ENCODE measurements around the gene PCDH17.

DNA sequence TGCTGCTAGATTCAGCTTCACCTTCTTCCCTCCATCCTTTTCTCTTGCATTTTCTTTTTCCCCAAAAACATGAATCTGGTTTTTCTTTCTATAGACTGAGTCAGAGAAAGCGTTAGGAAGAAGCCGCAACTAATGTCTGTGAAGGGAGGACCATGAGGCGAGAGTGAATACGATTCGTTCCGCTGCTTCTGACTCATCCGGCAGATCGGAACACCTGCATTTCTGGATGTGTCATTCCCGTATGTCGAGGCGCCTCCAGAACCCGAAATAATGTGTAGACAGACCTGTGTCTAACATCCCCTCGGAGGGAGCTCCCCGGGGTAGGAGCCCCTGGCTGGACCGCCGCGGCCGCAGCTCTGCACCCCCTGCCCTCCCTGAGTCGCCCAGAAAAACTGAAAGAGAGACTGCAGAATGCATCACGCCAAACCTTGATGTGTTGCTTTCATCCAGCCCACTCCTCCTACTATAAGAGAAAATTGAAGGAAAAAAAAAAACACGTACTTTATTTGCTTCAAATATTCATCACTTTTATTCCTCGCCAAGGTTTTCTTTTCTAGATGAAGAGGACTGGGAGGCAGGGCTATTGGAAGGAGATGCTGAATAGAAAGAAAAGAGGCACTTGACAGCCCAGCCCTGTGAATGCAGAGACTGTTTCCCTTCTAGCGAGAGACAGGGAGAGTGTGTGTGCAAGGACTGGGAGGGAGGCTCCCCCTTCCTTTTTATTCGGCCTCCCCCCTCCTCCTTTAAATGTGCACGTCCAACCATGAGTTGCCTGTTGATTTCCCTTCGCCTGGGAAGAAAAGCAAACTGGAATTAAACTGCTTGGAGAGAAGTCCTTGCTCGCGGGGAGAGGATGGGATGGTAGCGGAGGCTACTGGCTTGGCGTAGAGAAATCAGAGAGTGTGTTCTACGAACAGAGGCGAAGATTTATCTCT is 616 bp upstream of the PCDH17 start:
- no peak for TF ChIP-seq POLR2A (IDR thresholded peaks at IDR 0.05; ENCODE audit: low read depth, low read length)
- TF ChIP-seq, protein P1, sequence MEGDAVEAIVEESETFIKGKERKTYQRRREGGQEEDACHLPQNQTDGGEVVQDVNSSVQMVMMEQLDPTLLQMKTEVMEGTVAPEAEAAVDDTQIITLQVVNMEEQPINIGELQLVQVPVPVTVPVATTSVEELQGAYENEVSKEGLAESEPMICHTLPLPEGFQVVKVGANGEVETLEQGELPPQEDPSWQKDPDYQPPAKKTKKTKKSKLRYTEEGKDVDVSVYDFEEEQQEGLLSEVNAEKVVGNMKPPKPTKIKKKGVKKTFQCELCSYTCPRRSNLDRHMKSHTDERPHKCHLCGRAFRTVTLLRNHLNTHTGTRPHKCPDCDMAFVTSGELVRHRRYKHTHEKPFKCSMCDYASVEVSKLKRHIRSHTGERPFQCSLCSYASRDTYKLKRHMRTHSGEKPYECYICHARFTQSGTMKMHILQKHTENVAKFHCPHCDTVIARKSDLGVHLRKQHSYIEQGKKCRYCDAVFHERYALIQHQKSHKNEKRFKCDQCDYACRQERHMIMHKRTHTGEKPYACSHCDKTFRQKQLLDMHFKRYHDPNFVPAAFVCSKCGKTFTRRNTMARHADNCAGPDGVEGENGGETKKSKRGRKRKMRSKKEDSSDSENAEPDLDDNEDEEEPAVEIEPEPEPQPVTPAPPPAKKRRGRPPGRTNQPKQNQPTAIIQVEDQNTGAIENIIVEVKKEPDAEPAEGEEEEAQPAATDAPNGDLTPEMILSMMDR (IDR thresholded peaks at IDR 0.05 in 2 of 3, conservative IDR thresholded peaks at IDR 0.05 in 1 of 3; ENCODE audit: control insufficient read depth in 2 of 3, extremely low read depth in 1 of 3, insufficient read depth in 1 of 3, low read depth in 3 of 3, low read length in 3 of 3) = no peak
- TF ChIP-seq, protein P2, sequence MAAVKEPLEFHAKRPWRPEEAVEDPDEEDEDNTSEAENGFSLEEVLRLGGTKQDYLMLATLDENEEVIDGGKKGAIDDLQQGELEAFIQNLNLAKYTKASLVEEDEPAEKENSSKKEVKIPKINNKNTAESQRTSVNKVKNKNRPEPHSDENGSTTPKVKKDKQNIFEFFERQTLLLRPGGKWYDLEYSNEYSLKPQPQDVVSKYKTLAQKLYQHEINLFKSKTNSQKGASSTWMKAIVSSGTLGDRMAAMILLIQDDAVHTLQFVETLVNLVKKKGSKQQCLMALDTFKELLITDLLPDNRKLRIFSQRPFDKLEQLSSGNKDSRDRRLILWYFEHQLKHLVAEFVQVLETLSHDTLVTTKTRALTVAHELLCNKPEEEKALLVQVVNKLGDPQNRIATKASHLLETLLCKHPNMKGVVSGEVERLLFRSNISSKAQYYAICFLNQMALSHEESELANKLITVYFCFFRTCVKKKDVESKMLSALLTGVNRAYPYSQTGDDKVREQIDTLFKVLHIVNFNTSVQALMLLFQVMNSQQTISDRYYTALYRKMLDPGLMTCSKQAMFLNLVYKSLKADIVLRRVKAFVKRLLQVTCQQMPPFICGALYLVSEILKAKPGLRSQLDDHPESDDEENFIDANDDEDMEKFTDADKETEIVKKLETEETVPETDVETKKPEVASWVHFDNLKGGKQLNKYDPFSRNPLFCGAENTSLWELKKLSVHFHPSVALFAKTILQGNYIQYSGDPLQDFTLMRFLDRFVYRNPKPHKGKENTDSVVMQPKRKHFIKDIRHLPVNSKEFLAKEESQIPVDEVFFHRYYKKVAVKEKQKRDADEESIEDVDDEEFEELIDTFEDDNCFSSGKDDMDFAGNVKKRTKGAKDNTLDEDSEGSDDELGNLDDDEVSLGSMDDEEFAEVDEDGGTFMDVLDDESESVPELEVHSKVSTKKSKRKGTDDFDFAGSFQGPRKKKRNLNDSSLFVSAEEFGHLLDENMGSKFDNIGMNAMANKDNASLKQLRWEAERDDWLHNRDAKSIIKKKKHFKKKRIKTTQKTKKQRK (IDR thresholded peaks at IDR 0.05; ENCODE audit: low read depth, low read length) = no peak
- no peak for TF ChIP-seq NR2F1 (conservative IDR thresholded peaks at IDR 0.05)
- TF ChIP-seq, protein P3, sequence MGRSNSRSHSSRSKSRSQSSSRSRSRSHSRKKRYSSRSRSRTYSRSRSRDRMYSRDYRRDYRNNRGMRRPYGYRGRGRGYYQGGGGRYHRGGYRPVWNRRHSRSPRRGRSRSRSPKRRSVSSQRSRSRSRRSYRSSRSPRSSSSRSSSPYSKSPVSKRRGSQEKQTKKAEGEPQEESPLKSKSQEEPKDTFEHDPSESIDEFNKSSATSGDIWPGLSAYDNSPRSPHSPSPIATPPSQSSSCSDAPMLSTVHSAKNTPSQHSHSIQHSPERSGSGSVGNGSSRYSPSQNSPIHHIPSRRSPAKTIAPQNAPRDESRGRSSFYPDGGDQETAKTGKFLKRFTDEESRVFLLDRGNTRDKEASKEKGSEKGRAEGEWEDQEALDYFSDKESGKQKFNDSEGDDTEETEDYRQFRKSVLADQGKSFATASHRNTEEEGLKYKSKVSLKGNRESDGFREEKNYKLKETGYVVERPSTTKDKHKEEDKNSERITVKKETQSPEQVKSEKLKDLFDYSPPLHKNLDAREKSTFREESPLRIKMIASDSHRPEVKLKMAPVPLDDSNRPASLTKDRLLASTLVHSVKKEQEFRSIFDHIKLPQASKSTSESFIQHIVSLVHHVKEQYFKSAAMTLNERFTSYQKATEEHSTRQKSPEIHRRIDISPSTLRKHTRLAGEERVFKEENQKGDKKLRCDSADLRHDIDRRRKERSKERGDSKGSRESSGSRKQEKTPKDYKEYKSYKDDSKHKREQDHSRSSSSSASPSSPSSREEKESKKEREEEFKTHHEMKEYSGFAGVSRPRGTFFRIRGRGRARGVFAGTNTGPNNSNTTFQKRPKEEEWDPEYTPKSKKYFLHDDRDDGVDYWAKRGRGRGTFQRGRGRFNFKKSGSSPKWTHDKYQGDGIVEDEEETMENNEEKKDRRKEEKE (IDR thresholded peaks at IDR 0.05) = no peak
- TF ChIP-seq, protein P4, sequence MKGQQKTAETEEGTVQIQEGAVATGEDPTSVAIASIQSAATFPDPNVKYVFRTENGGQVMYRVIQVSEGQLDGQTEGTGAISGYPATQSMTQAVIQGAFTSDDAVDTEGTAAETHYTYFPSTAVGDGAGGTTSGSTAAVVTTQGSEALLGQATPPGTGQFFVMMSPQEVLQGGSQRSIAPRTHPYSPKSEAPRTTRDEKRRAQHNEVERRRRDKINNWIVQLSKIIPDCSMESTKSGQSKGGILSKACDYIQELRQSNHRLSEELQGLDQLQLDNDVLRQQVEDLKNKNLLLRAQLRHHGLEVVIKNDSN (IDR thresholded peaks at IDR 0.05; ENCODE audit: borderline replicate concordance, extremely low read length, insufficient read depth, low read depth, low read length) = no peak
- TF ChIP-seq, protein P5, sequence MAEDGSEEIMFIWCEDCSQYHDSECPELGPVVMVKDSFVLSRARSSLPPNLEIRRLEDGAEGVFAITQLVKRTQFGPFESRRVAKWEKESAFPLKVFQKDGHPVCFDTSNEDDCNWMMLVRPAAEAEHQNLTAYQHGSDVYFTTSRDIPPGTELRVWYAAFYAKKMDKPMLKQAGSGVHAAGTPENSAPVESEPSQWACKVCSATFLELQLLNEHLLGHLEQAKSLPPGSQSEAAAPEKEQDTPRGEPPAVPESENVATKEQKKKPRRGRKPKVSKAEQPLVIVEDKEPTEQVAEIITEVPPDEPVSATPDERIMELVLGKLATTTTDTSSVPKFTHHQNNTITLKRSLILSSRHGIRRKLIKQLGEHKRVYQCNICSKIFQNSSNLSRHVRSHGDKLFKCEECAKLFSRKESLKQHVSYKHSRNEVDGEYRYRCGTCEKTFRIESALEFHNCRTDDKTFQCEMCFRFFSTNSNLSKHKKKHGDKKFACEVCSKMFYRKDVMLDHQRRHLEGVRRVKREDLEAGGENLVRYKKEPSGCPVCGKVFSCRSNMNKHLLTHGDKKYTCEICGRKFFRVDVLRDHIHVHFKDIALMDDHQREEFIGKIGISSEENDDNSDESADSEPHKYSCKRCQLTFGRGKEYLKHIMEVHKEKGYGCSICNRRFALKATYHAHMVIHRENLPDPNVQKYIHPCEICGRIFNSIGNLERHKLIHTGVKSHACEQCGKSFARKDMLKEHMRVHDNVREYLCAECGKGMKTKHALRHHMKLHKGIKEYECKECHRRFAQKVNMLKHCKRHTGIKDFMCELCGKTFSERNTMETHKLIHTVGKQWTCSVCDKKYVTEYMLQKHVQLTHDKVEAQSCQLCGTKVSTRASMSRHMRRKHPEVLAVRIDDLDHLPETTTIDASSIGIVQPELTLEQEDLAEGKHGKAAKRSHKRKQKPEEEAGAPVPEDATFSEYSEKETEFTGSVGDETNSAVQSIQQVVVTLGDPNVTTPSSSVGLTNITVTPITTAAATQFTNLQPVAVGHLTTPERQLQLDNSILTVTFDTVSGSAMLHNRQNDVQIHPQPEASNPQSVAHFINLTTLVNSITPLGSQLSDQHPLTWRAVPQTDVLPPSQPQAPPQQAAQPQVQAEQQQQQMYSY (CRISPR knock-in tag; IDR thresholded peaks at IDR 0.05) = no peak
- TF ChIP-seq, protein P6, sequence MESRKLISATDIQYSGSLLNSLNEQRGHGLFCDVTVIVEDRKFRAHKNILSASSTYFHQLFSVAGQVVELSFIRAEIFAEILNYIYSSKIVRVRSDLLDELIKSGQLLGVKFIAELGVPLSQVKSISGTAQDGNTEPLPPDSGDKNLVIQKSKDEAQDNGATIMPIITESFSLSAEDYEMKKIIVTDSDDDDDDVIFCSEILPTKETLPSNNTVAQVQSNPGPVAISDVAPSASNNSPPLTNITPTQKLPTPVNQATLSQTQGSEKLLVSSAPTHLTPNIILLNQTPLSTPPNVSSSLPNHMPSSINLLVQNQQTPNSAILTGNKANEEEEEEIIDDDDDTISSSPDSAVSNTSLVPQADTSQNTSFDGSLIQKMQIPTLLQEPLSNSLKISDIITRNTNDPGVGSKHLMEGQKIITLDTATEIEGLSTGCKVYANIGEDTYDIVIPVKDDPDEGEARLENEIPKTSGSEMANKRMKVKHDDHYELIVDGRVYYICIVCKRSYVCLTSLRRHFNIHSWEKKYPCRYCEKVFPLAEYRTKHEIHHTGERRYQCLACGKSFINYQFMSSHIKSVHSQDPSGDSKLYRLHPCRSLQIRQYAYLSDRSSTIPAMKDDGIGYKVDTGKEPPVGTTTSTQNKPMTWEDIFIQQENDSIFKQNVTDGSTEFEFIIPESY (IDR thresholded peaks at IDR 0.05) = no peak

Measured in GM12878 (cell line).